HEK293 (cell line): ENCODE measurements around the gene ASB10.

Source experiments
- CTCF ChIP-seq: fragments of 450-650 bp; formaldehyde crosslinking; IDR thresholded peaks from 2 replicates; pipeline ENCODE4 v1.5.1; 2016; ENCODE audit warnings: missing biosample characterization, missing genetic modification characterization
- GLI2 ChIP-seq: fragments of 450-650 bp; formaldehyde crosslinking; IDR thresholded peaks from 2 replicates; pipeline ENCODE4; 2017; ENCODE audit warnings: missing biosample characterization, missing genetic modification characterization, low read depth, borderline replicate concordance
- SETDB1 ChIP-seq: IDR thresholded peaks from one replicate; pipeline ENCODE4 v1.6.1; 2017; ENCODE audit warnings: mild to moderate bottlenecking, low read length, moderate library complexity, mixed read lengths; ENCODE audit not compliant: insufficient read length
- TCF7L2 ChIP-seq: IDR thresholded peaks from 2 replicates; pipeline ENCODE4 v1.6.1; 2011; ENCODE audit warnings: low read depth, mild to moderate bottlenecking, inconsistent platforms, low read length, moderate library complexity, borderline replicate concordance
- YY1 ChIP-seq: fragments of 450-650 bp; formaldehyde crosslinking; IDR thresholded peaks from 2 replicates; pipeline ENCODE4 v1.5.1; 2018; ENCODE audit warnings: missing biosample characterization, missing genetic modification characterization
- ZNF558 ChIP-seq: fragments of 450-650 bp; formaldehyde crosslinking; IDR thresholded peaks from 2 replicates; pipeline ENCODE4 v1.5.1; 2016; ENCODE audit warnings: missing biosample characterization, missing genetic modification characterization

GRCh38 chr7:151139791-151140190 lies 47.3 kb downstream of the ASB10 start:
- TF ChIP-seq CTCF (tag by site-specific recombination) (no peak), YY1 (tag by site-specific recombination) (no peak), ZNF558 (no peak), SETDB1 (no peak), GLI2 (no peak), TCF7L2 (no peak)
